ENCODE data around the gene OXGR1.

OXGR1 gene

GRCh38 chr13:96999091-96999490 lies 4.8 kb upstream of the OXGR1 start:
- H2AFZ ChIP-seq (ENCODE audit: low read depth) = no peak overlapping the region
- no peaks in the 10 kb centered on the region for H3K36me3 ChIP-seq (ENCODE audit: insufficient read depth)
- no peaks in the 10 kb centered on the region for H3K79me2 ChIP-seq (ENCODE audit: insufficient read depth, low read depth)
- no peak overlapping the region for H3K9ac ChIP-seq
- H3K4me3 ChIP-seq (IDR thresholded peaks at IDR 0.05; ENCODE audit: insufficient read depth, low read depth, low read length) = no peak overlapping the region
- H3K4me1 ChIP-seq (ENCODE audit: low read depth, poor library complexity, severe bottlenecking) = no peaks in the 10 kb centered on the region
- no peaks in the 10 kb centered on the region for H4K20me1 ChIP-seq (ENCODE audit: insufficient read depth)
- no peaks in the 10 kb centered on the region for H3K27me3 ChIP-seq (ENCODE audit: insufficient read depth, low read depth)
- no peak overlapping the region for H3K4me2 ChIP-seq
- H3K27ac ChIP-seq = no peak overlapping the region
- TF ChIP-seq CTCF (conservative IDR thresholded peaks at IDR 0.05; ENCODE audit: low read depth, low read length) = no peak

DNA sequence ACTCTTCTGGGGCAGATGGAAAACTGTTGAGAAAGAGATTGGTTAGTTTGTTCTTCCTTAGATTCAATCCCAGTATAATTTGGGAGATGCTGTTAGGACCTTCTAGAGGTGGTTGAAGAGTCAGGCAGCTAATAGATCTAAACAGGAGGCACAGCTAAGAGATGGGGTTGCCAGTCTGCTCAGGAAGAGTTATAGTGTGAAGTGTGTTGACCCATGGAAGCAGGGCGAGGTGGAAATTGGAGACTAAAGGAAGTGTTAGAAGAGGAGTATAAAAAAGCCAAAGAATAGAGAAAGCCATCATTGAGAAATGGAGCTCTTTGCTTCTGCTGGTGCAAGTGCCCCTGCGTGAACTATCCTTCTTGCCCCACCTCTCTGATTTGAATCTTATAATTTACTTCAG lies 3.8 kb upstream of the OXGR1 start:
- Histone ChIP-seq H3K27me3 (ENCODE audit: insufficient read depth, low read depth) (no peaks in the 10 kb centered on the region), H3K36me3 (ENCODE audit: insufficient read depth) (no peaks in the 10 kb centered on the region), H3K4me3 (IDR thresholded peaks at IDR 0.05; ENCODE audit: insufficient read depth, low read depth, low read length) (no peak overlapping the region), H3K4me2 (no peak overlapping the region), H3K27ac (no peak overlapping the region), H3K4me1 (ENCODE audit: low read depth, poor library complexity, severe bottlenecking) (no peaks in the 10 kb centered on the region), H4K20me1 (ENCODE audit: insufficient read depth) (no peaks in the 10 kb centered on the region), H3K9ac (no peak overlapping the region), H2AFZ (ENCODE audit: low read depth) (no peak overlapping the region), H3K79me2 (ENCODE audit: insufficient read depth, low read depth) (no peaks in the 10 kb centered on the region)
- TF ChIP-seq CTCF (conservative IDR thresholded peaks at IDR 0.05; ENCODE audit: low read depth, low read length) = no peak

DNA sequence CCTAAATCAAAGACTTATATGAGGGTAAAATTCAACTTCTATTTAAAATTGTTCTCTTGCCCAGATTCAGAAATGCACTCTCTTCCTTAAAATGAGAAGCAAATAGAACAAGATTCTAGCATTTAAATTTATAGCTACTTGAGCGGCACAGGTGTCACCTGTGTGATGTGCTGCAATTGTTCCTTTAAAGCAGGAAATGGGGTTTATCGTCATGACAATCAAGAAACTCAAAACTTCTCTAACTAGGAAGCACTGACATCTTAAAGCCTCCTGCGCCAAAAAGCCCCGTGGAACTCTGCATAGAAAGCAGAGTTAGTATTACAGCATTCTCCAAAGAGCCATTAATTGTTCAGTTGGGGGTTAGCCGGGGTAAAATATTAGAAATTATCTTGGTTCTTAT lies 2.6 kb upstream of the OXGR1 start:
- Histone ChIP-seq H4K20me1 (ENCODE audit: insufficient read depth) (no peaks in the 10 kb centered on the region), H3K79me2 (ENCODE audit: insufficient read depth, low read depth) (no peaks in the 10 kb centered on the region), H2AFZ (ENCODE audit: low read depth) (no peak overlapping the region), H3K27me3 (ENCODE audit: insufficient read depth, low read depth) (no peaks in the 10 kb centered on the region), H3K27ac (no peak overlapping the region), H3K4me3 (IDR thresholded peaks at IDR 0.05; ENCODE audit: insufficient read depth, low read depth, low read length) (no peak overlapping the region), H3K4me1 (ENCODE audit: low read depth, poor library complexity, severe bottlenecking) (no peaks in the 10 kb centered on the region), H3K36me3 (ENCODE audit: insufficient read depth) (no peaks in the 10 kb centered on the region), H3K9ac (no peak overlapping the region), H3K4me2 (no peak overlapping the region)
- no peak for TF ChIP-seq CTCF (conservative IDR thresholded peaks at IDR 0.05; ENCODE audit: low read depth, low read length)

DNA sequence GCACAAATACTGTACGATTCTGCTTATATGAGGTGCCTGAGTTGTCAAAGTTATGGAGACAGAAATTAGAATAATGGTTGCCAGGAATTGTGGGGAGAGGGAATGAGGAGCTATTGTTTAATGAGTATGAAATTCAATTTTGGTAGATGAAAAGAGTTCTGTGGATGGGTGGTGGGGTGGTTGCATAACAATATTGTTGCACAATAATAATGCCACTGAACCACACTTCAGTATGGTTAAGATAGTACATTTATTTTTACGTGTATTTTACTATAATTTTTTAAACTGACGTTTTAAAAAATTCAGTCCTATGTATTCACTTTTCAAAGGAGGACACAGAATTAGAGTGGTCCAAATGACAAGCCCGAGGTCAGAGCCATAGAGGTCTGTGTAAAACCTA lies 1.8 kb upstream of the OXGR1 start:
- H3K4me1 ChIP-seq (ENCODE audit: low read depth, poor library complexity, severe bottlenecking) = no peaks in the 10 kb centered on the region
- no peak overlapping the region for H3K4me3 ChIP-seq (IDR thresholded peaks at IDR 0.05; ENCODE audit: insufficient read depth, low read depth, low read length)
- no peaks in the 10 kb centered on the region for H3K27me3 ChIP-seq (ENCODE audit: insufficient read depth, low read depth)
- no peak overlapping the region for H3K27ac ChIP-seq
- TF ChIP-seq CTCF (conservative IDR thresholded peaks at IDR 0.05; ENCODE audit: low read depth, low read length) = no peak
- H2AFZ ChIP-seq (ENCODE audit: low read depth) = no peak overlapping the region
- no peaks in the 10 kb centered on the region for H3K36me3 ChIP-seq (ENCODE audit: insufficient read depth)
- H4K20me1 ChIP-seq (ENCODE audit: insufficient read depth) = no peaks in the 10 kb centered on the region
- H3K9ac ChIP-seq = no peak overlapping the region
- no peak overlapping the region for H3K4me2 ChIP-seq
- no peaks in the 10 kb centered on the region for H3K79me2 ChIP-seq (ENCODE audit: insufficient read depth, low read depth)

GRCh38 chr13:96994858-96995243 lies 575 bp upstream of the OXGR1 start:
- Histone ChIP-seq H3K4me3 (IDR thresholded peaks at IDR 0.05; ENCODE audit: insufficient read depth, low read depth, low read length) (no peak overlapping the region), H3K27ac (no peak overlapping the region), H3K4me2 (no peak overlapping the region), H3K9ac (no peak overlapping the region), H4K20me1 (ENCODE audit: insufficient read depth) (no peaks in the 10 kb centered on the region), H2AFZ (ENCODE audit: low read depth) (no peak overlapping the region), H3K36me3 (ENCODE audit: insufficient read depth) (no peaks in the 10 kb centered on the region), H3K4me1 (ENCODE audit: low read depth, poor library complexity, severe bottlenecking) (no peaks in the 10 kb centered on the region), H3K79me2 (ENCODE audit: insufficient read depth, low read depth) (no peaks in the 10 kb centered on the region), H3K27me3 (ENCODE audit: insufficient read depth, low read depth) (no peaks in the 10 kb centered on the region)
- TF ChIP-seq CTCF (conservative IDR thresholded peaks at IDR 0.05; ENCODE audit: low read depth, low read length) = no peak
